Glomerular endothelial cell (primary cell): ENCODE results near the gene PFDN2. TPM values are rescaled to one million over a fixed set of nuclear protein-coding genes. Genes with fewer than 3 reads are reported as not detected.

Experiments used
- DNase-seq: peaks from one replicate; pipeline ENCODE4 v3.0.0-alpha.2; 2011; ENCODE audit warnings: low read depth, low spot score; ENCODE audit errors: extremely low read depth
- total RNA-seq: library from RNA; depleted of rRNA; stranded (reverse); fragments of >200 nt; gene quantifications from 2 replicates; pipeline ENCODE4 v1.2.3, GENCODE V29; 2015

The PFDN2 gene, protein sequence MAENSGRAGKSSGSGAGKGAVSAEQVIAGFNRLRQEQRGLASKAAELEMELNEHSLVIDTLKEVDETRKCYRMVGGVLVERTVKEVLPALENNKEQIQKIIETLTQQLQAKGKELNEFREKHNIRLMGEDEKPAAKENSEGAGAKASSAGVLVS
- total RNA-seq: 63.0 and 78.2 TPM in 2 replicates

DNA sequence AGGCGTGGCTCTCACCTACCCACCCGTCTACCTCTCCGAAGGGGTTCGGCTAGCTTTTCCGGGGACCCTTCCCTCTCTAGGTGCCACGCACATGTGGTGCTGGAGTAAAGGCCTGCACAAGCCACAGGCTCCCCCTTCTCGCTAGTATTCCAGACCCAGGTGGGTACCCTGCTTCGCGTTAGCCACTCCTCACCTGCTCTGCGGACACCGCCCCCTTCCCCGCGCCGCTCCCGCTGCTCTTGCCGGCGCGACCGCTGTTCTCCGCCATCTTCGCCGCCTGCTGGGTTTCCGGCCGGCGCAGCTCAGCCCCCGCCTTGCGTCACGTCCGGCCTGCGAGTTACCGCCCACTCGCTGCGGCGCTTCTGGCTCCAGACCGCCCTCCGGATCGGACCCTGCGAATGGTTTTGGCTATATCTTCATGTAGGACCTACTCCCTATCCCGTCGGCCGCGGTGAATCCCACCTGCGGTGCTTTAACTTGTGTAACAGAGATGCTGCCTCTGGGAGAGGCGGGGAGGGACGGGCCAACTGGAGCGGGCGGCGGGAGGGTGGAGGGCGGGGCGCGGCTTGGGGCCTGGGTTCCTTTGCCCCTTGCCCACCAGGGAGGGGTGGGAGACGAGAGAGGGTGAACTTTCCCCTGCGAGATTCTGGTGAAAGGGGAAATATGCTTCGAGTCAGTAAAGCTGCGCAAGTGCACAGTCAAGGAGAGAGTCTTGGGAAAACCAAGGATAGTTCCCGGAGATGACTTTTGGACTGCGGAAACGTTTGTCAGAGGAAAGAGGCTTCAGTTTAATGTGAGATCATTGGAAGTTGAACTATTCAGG lies at the start of gene PFDN2, which contains the start of gene NIT1:
PFDN2 (minus strand) TSS at position 279 of the 823 bp plus-strand sequence; CDS start at position 268, 11 bp downstream.
NIT1 (plus strand) TSS at position 347 of the 823 bp plus-strand sequence; CDS start at position 419, 72 bp downstream.
- DNase-seq: no peak

DNA sequence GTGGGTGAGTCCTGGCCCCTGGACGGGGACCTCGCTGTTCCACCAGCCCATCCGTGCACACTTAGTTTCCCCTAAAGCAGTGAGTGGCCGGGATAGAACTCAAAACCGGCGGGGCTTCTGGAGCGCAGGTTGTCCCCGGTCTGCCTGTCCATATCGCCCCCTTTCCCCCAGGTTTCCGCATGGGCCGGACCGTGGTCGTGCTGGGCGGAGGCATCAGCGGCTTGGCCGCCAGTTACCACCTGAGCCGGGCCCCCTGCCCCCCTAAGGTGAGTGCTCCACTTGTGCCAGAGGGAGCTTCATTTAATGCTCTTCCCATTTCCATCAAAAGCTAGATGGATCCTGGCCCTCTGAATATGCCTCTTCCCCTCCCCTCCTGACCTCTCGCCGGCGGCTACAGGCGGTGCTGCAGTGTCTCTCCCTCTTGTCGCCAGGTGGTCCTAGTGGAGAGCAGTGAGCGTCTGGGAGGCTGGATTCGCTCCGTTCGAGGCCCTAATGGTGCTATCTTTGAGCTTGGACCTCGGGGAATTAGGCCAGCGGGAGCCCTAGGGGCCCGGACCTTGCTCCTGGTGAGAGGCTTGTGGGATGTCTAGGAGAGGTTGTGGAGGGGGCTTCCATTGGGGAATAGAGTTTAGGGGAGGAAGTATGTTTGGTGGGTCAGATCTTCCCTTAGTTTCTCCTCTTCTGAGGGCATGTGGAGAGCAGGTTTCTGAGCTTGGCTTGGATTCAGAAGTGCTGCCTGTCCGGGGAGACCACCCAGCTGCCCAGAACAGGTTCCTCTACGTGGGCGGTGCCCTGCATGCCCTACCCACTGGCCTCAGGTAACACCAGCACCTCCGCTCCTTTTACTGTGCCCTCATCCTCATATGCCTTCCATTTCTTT lies 49.1 kb upstream of the PFDN2 start:
- no peak for DNase-seq

DNA sequence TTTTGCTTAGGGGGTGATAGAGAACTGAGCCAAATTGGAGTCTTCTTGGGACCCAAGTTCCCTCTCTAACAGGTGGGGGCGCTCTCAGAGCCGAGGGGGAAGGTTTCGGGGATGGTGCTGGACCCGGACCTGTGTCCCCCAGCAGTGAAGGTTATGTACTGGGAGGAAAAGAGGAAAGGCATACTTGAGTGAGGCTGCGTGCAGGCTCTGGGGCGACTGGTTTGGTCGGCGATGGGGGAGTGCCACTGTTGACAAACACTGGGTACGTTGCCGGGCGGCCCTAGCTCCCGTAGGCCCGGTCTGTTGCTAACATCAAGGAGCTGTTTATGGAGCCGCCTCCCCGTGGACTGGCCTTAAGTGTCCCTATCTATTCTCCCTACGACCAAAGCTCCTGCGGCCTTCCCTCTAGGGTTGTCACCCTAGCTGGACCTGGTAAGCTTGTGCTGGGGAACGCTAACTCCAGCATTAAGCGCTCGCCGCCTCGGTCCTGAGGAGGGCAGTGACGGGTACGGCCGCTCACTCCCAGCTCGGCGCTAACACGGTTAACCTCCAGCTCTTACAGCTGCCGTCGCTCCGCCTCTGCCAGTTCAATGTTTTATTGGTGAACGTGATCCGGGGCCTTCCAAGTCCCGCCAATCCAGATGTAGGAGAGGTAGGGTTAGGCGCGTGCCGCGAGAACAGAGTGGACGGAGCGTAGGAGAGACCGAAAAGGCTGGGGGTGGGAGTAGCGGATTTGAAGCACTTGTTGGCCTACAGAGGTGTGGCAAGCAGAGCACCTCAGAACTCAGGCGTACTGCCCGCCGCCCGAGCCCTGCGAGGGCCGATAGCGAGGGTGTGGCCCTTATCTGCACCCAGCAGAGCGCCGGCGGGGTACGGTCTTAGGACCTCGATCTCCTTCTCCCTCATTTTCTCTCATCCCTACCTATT lies 48.2 kb upstream of the PFDN2 start, which contains the start of gene PPOX:
PPOX (plus strand) TSS at position 685 of the 927 bp plus-strand sequence. CDS start 422 bp downstream, outside the sequence.
- DNase-seq: peak; percentile 91

DNA sequence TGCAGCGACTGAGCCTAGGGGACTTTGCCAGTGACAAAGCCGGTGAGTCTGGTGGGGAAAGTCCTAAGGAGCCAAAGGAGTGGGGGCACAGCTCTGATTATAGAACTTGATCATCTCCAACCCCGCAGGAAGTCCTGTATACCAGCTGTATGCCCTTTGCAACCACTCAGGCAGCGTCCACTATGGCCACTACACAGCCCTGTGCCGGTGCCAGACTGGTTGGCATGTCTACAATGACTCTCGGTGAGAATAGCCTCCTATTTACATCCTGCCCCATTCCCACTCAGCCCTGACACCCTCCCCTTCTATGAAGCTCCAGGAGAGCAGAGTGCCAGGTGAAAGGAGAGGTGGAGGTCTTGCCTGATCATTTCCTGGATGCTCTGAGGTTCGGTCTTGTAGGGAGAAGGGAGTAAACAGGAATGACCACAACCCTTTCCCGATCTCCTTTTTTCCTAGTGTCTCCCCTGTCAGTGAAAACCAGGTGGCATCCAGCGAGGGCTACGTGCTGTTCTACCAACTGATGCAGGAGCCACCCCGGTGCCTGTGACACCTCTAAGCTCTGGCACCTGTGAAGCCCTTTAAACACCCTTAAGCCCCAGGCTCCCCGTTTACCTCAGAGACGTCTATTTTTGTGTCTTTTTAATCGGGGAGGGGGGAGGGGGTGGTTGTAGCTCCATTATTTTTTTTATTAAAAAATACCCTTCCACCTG lies 47.2 kb upstream of the PFDN2 start:
- no peak for DNase-seq

DNA sequence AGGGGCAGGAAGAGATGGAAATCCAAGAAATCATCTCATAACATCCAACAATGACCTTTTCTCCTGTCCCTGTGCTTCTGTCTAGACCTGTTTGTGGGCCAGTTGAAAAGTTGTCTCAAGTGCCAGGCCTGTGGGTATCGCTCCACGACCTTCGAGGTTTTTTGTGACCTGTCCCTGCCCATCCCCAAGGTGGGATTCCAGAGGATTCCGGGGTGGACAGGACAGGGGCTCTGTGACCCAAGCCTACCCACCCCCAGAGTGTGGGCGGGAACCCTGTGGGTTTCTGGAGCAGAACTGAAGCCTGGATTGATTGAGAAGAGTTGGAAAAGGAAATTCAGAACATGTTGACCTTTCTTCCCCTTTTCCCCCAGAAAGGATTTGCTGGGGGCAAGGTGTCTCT lies 46.0 kb upstream of the PFDN2 start:
- DNase-seq: no peak

DNA sequence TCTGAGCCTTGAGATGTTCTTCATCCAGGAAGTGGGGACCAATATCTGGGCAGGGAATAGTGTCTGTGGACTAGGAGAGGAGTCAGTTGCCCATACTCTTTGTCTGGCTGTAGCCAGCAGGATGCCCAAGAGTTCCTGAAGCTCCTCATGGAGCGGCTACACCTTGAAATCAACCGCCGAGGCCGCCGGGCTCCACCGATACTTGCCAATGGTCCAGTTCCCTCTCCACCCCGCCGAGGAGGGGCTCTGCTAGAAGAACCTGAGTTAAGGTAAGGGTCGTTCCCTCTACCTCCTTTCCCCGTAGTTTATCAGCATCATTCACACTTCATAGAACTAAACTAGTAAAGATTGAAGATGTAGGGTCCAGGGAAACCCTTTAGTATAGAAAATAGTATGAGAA lies 45.0 kb upstream of the PFDN2 start:
- no peak for DNase-seq

DNA sequence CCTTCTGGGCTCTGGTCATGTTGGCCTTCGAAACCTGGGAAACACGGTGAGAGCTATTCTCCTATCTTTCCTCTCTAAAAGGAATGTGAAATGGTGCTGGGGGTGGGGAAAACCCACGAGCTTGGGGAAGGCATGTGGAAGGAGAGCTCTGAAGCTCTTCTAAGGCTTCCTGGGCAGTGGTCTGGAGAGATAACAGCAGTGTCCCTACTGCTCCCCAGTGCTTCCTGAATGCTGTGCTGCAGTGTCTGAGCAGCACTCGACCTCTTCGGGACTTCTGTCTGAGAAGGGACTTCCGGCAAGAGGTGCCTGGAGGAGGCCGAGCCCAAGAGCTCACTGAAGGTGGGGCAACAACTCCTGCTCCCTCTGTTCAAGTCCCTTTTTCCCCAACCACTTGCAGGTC lies 44.2 kb upstream of the PFDN2 start:
- DNase-seq: no peak

DNA sequence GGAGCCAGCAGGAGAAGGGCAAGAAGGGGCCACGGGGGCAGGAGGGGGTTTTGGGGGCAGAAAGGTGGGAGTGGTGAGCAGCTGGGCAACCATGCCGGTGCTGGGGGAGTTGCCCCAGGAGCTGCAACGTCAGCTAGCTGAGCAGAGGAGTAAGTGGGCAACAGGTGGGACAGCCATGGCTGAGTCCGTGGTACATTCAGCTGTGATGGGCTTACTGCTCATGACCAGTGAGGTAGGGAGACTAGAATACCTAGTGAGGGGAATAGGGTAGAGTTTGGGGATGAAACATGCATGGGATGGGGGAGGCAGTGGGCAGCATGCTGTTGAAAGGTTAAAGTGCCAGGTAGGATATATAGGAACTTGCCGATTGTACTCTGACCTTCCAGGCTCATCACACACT lies 43.8 kb upstream of the PFDN2 start:
- DNase-seq: no peak

DNA sequence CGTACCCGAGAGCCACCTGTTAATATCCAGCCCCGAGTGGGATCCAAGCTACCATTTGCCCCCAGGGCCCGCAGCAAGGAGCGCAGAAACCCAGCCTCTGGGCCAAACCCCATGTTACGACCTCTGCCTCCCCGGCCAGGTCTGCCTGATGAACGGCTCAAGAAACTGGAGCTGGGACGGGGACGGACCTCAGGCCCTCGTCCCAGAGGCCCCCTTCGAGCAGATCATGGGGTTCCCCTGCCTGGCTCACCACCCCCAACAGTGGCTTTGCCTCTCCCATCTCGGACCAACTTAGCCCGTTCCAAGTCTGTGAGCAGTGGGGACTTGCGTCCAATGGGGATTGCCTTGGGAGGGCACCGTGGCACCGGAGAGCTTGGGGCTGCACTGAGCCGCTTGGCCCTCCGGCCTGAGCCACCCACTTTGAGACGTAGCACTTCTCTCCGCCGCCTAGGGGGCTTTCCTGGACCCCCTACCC lies 42.9 kb upstream of the PFDN2 start:
- DNase-seq: no peak

DNA sequence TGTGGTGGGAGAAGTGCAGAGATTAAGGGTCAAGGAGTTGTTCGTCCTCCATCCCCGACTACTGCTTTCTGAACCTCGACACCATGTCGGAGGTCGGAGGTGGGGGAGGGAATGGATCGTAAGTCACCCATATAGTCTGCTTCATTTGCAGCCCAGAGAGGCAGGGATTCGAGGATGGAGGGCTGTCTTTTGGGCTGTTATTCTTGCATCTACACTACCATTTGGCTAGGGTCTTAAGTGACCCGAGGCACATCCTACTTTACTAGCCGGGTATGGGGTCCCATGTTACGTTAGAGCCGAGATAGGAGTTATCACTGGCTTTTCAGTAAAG lies 42.0 kb upstream of the PFDN2 start:
- no peak for DNase-seq

DNA sequence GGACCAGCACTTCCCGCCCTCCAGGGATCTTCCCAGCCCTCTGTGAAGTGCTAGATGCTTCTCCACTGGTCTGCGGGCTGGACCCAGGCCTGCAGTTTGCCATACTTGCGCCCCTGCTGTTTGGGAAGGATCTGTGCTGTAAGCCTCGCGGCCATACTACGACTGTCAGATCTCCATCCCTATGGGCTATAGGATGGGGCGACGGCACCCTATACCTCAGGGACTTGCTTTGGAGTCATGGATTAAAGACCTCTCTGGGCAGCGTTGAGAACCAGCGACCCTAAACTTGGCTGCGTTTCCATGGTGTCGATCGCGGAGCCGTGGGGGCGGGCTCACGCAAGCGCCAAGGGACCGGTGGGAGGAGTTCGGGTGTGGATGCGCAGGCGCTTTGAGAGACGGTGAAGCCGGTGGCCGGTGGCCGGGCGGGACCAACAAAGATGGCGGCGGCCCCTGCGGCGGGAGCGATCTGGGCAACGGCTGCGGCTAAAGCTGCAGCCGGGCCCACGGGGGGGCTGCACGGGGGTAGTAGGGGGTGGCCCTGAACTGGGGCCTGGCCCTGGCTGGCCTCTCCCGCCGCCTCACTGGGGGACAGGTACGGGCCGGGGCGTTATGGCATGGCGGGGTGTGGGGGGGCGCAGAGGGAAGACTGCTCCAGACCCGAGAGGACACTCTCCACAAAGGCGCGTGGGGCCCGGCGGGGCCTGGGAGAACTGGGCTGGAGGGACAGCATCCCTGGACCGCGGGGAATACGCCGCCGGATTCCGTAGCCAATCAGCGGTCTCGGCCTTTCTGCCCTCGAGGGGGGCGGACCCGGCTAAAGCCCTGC lies 41.5 kb upstream of the PFDN2 start, which contains the start of gene USP21:
USP21 (plus strand) TSS at position 414 of the 826 bp plus-strand sequence. CDS start 1,141 bp downstream, outside the sequence.
- DNase-seq: no peak

DNA sequence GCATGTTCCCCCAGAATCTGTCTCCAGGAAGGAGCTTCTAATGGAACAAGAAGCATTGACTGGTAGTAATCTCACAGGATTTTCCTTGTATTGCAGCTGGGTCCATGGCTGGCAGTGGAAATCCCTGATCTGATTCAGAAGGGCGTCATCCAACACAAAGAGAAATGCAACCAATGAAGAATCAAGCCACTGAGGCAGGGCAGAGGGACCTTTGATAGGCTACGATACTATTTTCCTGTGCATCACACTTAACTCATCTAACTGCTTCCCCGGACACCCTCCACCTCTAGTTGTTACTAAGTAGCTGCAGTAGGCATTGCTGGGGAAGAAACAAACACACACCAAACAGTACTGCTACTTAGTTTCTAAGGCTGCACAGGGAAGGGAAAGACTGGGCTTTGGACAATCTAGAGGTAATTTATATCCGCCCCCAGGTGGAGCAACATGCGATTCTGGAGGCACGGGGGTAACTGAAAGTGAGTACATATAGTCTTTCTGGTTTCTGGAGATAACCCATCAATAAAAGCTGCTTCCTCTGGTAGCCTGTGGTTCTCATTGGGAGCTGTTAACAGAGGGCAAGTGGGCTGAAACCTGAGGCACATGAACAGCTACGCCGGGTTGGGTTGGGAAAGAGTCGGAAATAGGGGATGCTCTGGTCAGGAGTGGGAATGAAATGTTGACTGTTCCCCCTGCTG lies 40.6 kb upstream of the PFDN2 start:
- DNase-seq: no peak

DNA sequence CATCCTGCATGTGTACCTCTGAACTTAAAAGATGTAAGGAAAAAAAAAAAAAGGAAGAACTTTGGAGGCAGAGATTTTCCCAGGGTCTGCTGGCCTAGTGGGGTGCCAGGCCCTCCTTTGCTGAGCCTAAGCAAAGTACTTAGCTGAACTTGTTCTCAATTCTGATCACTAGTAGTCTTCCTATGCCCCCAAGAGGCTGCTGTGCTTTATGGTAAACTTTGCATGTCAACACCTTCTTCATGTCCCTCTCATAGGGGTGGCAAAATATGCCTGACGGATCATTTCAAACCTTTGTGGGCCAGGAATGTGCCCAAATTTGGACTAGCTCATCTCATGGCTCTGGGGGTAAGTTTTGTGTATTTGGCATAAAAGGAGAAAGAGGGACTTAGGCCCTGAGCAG lies 40.0 kb upstream of the PFDN2 start:
- DNase-seq: no peak

DNA sequence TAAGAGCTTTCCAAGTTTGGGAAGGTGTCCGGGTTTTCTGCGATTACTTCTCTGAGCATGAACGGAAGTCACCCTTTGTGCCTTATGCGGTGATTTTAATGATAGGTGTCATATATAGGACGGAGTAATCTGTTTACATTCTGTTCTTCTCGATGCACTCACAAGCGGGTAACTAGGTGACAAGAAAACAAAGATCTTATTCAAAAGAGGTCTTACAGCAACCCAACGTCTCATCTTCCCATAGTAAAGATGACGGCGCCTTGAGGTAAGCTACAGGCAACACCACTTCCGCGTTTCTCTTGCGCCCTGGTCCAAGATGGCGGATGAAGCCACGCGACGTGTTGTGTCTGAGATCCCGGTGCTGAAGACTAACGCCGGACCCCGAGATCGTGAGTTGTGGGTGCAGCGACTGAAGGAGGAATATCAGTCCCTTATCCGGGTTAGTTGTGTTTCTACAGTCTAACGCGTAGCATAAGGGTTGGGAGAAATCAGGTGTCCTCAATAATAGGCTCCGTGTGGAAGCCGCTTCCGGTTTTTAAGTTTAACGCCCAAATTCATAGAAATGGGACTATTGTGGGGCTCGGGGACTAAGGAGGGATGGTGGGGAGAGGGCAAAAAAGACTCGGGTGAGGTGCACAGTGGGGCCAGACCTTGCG lies 36.0 kb upstream of the PFDN2 start, which contains the start of gene UFC1:
UFC1 (plus strand) TSS at position 297 of the 656 bp plus-strand sequence; CDS start at position 317, 20 bp downstream.
- DNase-seq: peak; percentile 80

DNA sequence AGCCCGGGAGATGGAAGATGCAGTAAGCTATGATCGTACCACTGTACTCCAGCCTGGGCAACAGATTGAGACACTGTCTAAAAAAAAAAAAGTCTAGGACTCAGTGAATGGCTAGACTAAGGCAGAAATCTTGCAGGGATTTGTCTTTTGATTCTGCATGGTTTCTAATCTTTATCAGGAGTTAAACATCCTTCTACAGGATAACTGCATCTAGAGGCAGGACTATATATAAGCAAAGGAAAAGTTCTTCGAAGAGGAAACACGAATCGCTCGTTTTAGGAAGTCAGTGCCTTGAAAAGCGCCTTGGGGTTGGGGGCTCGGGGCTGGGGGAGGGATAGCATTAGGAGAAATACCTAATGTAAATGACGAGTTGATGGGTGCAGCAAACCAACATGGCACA lies 35.3 kb upstream of the PFDN2 start:
- DNase-seq: no peak

DNA sequence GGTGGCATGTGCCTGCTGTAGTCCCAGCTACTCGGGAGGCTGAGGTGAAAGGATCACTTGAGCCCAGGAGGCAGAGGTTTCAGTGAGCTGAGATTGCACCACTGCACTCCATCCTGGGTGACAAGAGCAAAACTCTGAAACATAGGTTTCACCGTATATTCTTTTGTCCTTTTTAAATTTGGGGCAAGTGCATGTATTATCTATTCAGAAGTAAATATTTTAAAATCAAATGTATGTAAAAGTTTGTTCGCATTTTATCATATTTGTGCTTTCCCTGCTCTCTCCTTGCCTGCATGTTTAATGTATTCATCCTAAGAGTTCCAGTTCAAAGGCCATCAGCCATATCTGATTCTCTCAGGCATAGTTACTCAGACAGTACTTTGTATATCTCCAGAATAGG lies 28.0 kb upstream of the PFDN2 start:
- DNase-seq: no peak

DNA sequence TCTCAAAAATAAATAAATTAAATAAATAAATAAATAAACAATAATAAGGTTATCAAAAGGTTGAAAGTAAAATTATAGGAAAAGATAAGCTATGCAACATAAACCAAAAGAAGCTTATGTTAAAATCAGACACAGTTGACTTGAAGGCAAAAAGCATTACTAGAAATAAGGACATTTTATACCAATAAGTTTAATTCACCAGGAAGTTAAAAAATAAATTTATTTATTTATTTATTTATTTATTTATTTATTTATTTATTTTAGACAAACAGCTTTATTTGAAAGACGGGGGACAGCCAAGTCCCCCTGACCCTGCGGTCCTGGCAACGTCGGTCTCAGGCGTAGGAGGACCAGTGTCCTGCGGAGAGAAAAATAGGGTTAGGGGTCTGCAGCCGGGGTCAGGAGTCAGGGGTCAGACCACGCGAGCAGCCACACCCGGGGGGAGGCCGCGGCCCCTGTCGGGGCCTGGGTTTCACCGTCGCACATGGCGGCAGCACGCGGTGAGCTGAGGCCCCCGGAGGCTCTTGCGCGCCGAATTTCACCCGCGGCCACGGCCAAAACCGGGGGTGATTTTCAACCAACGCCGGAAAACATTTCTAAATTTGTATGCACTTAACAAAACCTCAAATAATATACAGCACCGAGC lies 23.0 kb upstream of the PFDN2 start:
- DNase-seq: no peak
